ENCODE results near the gene SNAI3. TPM values are rescaled to one million over a fixed set of nuclear protein-coding genes. Genes with fewer than 3 reads are reported as not detected.
A peak's percentile ranks its signal among the peaks of the same experiment; 100 is the strongest.

SNAI3 gene
- total RNA-seq, 2 experiments from 2014 or later: 5.2 to 5.3 TPM

- peaks cover 34% of the 10 kb centered on the region for H3K4me1 Mint-ChIP-seq (ENCODE audit: low read depth)
- peaks cover 18% of the 10 kb centered on the region for H3K36me3 Mint-ChIP-seq (ENCODE audit: low read depth)
- H3K9me3 Mint-ChIP-seq: no peaks in the 10 kb centered on the region
- POLR2A ChIA-PET: interaction anchor here (0.6 to 8.0 kb wide), 12 partner anchors 9 to 104 kb away, joined by 3 to 61 read pairs (median 4); partner anchors contain the start of gene SNAI3
- intact Hi-C loops (cut with micrococcal nuclease): no loop called here
- no peak for TF ChIP-seq CTCF (IDR thresholded peaks at IDR 0.05)
- H3K27me3 Mint-ChIP-seq: no peaks in the 10 kb centered on the region
- peak; percentile 62 for ATAC-seq
- peak; percentile 93 for DNase-seq
- H3K27ac Mint-ChIP-seq: peak within 1 kb of the TSS; percentile 92
- CTCF ChIA-PET: interaction anchor here (1.5 to 4.2 kb wide), 4 partner anchors 21 to 37 kb away, joined by 4 to 16 read pairs (median 8); partner anchors contain the start of gene SNAI3
- H3K4me3 Mint-ChIP-seq: peak within 1 kb of the TSS; percentile 94
Observed at GRCh38 chr16:88706229-88706964, 20.1 kb upstream of the SNAI3 start, which contains the start of the genes CTU2 and RNF166. TSS of gene CTU2 (plus strand) at chr16:88706503. CDS start at chr16:88706531, 28 bp downstream. TSS of gene RNF166 (minus strand) at chr16:88706408. CDS start at chr16:88706325, 83 bp downstream.

GRCh38 chr16:88705801-88706228 is 19.5 kb upstream of the SNAI3 start:
- H3K9me3 Mint-ChIP-seq: no peaks in the 10 kb centered on the region
- ChIA-PET CTCF (interaction anchor here (0.9 to 4.2 kb wide), 5 partner anchors 20 to 135 kb away, joined by 3 to 16 read pairs (median 4); partner anchors contain the start of gene SNAI3), POLR2A (interaction anchor here (0.8 to 8.0 kb wide), 11 partner anchors 11 to 254 kb away, joined by 3 to 61 read pairs (median 5); partner anchors contain the start of gene SNAI3)
- H3K4me3 Mint-ChIP-seq: peak overlapping the region; percentile 94
- H3K27me3 Mint-ChIP-seq: no peaks in the 10 kb centered on the region
- intact Hi-C loops (cut with micrococcal nuclease): no loop called here
- DNase-seq (peak; percentile 19), ATAC-seq (no peak)
- peak overlapping the region; percentile 92 for H3K27ac Mint-ChIP-seq
- peaks cover 20% of the 10 kb centered on the region for H3K36me3 Mint-ChIP-seq (ENCODE audit: low read depth)
- no peak for TF ChIP-seq CTCF (IDR thresholded peaks at IDR 0.05)
- H3K4me1 Mint-ChIP-seq (ENCODE audit: low read depth): peaks cover 35% of the 10 kb centered on the region

GRCh38 chr16:88705076-88705684 is 18.9 kb upstream of the SNAI3 start:
- no peaks in the 10 kb centered on the region for H3K27me3 Mint-ChIP-seq
- no peaks in the 10 kb centered on the region for H3K9me3 Mint-ChIP-seq
- peaks cover 41% of the 10 kb centered on the region for H3K4me1 Mint-ChIP-seq (ENCODE audit: low read depth)
- ATAC-seq: no peak
- peak overlapping the region; percentile 92 for H3K27ac Mint-ChIP-seq
- no peak for TF ChIP-seq CTCF (IDR thresholded peaks at IDR 0.05)
- peak; percentile 57 for DNase-seq
- ChIA-PET POLR2A (interaction anchor here (0.8 to 8.0 kb wide), 10 partner anchors 13 to 253 kb away, joined by 3 to 61 read pairs (median 4); partner anchors contain the start of gene SNAI3), CTCF (interaction anchor here (0.9 to 4.2 kb wide), 7 partner anchors 20 to 152 kb away, joined by 3 to 16 read pairs (median 4); partner anchors contain the start of genes GALNS, SNAI3 and TRAPPC2L)
- peaks cover 22% of the 10 kb centered on the region for H3K36me3 Mint-ChIP-seq (ENCODE audit: low read depth)
- intact Hi-C loops (cut with micrococcal nuclease): no loop called here
- peak overlapping the region; percentile 94 for H3K4me3 Mint-ChIP-seq

- ATAC-seq (peak; percentile 50), DNase-seq (peak; percentile 94)
- no peak for TF ChIP-seq CTCF (IDR thresholded peaks at IDR 0.05)
- Mint-ChIP-seq H3K9me3 (no peaks in the 10 kb centered on the region), H3K27me3 (no peaks in the 10 kb centered on the region), H3K27ac (peak overlapping the region; percentile 97), H3K4me3 (peak overlapping the region; percentile 94), H3K4me1 (ENCODE audit: low read depth) (peaks cover 52% of the 10 kb centered on the region), H3K36me3 (ENCODE audit: low read depth) (peaks cover 29% of the 10 kb centered on the region)
- POLR2A ChIA-PET: interaction anchor here (1.1 to 8.0 kb wide), 8 partner anchors 11 to 133 kb away, joined by 4 to 61 read pairs (median 5); partner anchors contain the start of genes SNAI3 and ZC3H18
- CTCF ChIA-PET: interaction anchor here (0.9 to 4.2 kb wide), 8 partner anchors 18 to 537 kb away, joined by 3 to 16 read pairs (median 4); partner anchors contain the start of genes GALNS, SNAI3 and TRAPPC2L
- intact Hi-C loops (cut with micrococcal nuclease): no loop called here
Observed at GRCh38 chr16:88703486-88704309, 17.4 kb upstream of the SNAI3 start.

All from activated CD8-positive, alpha-beta T cell treated with anti-CD3 and anti-CD28 coated beads for 36 hours (primary cell).